Activated CD4-positive, alpha-beta T cell treated with anti-CD3 and anti-CD28 coated beads, Interleukin-2, Interleukin-6, amounts not matched to agents 100 ng/mL and 50 ng/mL, durations not matched to agents 16 hours and 8 hours (primary cell): ENCODE measurements around the gene MYO1E.
"Not testable (repeated sequence)": the region's sequence is repeated elsewhere in the genome, so short reads cannot be mapped to it uniquely, and the experiment has no call there.

ENCODE experiments used
- DNase-seq: peaks from one replicate; pipeline ENCODE4 v3.0.0-alpha.2; 2020

MYO1E gene

GRCh38 chr15:59157840-59158700 lies 214.6 kb downstream of the MYO1E start:
- no peak for DNase-seq

- DNase-seq, result no peak
Measured at GRCh38 chr15:59157396-59157795, 215.3 kb downstream of the MYO1E start.

- no peak for DNase-seq
Measured at GRCh38 chr15:59155431-59155830, 217.2 kb downstream of the MYO1E start.

GRCh38 chr15:59154243-59154642 lies 218.4 kb downstream of the MYO1E start:
- no peak for DNase-seq

- no peak for DNase-seq
Measured at GRCh38 chr15:59153466-59153865, 219.2 kb downstream of the MYO1E start.

DNA sequence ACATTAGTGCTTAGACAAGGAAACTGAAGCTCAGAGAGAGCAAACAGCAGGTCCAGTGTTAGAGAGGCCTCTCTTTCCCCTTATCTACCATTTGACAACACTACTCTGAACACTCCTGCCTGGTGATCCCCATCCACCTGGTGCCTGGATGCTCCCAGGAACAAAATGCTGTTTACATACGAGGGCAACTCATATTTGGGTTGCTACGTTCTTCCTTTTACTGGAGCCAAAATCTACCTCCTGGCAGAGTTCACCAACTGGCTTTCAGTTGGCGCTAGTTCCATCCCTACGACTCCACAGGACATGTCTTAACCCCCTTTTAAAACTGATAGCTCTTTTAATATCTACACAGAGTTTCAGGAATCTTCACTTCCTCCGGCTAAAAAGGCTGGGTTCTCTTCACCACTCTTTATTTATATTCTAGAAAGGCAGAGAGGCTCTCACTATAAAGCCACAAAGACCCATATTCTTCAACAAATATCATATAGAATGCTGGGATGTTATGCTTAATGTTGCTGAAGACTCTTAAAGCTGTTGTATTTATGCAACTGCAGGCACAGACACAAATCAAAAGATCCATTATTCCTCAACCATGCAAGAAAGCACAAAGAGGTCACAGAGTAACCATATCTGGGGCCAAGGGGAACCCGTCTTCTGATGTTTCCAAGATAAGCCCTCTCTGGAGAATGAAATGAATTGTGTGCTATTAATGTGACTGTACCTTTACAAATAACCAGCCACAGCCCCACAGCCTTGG lies 219.8 kb downstream of the MYO1E start:
- no peak for DNase-seq

DNA sequence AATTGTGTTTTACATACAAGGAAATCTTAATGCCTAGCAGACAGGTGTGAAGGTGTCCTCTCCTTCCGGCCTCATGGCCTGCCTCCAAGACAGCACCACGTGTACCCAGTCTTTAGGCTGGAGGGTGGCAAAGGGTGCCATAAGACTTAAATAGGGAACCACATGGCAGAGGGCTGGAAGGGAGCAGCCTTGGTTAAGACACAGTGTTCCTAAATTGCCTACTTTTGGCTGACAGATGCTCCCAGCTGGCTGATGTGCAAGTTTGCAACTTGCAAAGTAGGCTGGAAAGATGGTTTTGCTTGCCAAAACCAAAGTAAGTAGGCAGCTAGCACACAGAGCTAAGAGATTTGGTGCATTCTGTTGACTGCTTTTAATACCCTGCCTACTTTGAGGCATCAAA lies 222.5 kb downstream of the MYO1E start:
- no peak for DNase-seq

DNA sequence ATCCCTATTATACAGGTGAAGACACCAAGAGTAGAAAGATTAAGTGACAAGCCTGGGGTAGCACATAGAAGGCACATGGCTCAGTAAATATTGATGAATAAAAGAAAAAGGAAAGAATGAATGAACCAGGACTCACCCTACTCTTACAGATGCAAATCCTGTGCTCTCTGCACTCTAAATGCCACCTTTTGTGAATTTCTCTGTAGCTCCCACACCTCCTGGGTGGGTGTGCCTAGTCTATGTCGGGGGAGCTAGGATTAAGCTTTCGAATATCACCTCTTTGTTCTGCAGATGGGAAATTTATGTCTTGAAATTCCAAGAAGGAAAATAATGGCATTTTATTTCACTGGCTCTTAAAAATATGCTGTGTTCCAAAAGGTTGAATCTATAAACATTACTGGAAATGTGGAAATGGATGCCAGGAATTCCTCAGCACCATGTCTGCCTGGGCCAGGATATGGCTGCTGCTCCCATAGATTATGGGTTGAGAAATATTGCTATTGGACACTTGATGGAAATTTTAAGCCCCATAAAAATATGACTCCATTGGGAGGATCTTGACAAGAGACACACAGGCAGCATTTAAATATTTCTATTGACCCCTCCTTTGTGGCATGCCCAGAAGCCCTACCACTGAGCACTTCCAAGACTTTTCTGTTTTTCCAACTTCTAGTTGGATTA lies 224.4 kb downstream of the MYO1E start:
- DNase-seq, result no peak

DNA sequence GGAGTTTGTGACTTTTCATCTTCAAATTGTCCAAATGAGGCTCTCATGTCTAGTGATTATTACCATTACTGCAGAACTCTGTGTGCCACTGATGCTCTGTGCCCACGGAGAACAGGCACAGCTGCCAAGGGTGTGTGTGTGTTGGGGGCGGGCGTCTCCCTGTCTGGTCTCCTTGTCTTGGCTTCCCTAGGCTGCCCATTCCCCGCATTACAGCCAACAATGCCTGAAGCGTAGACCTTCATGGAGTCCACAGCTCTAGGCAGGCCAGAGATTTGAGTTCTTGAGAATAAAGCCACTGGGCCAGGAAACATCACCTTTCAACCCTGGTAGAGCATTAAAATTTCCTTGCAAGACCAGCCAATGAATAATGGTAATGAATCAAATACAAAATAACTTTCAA lies 225.0 kb downstream of the MYO1E start:
- DNase-seq, result no peak

DNA sequence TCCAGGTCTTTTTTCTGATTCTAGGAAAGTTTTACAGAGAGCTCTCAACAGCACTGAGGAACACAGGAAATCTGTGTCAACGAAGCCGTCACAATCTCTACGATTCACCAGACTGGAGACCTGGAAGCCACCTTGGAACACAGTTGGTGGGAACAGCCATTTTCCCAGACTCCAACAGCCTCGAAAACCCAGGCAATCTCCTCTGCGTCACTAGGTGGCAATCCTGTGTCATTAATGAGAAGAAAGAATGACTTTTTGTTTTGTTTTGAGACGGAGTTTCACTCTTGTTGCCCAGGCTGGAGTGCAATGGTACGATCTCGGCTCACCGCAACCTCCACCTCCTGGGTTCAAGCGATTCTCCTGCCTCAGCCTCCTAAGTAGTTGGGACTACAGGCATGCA lies 228.1 kb downstream of the MYO1E start:
- not testable (repeated sequence) for DNase-seq

- no peak for DNase-seq
Measured at GRCh38 chr15:59143281-59143680, 229.4 kb downstream of the MYO1E start.

DNA sequence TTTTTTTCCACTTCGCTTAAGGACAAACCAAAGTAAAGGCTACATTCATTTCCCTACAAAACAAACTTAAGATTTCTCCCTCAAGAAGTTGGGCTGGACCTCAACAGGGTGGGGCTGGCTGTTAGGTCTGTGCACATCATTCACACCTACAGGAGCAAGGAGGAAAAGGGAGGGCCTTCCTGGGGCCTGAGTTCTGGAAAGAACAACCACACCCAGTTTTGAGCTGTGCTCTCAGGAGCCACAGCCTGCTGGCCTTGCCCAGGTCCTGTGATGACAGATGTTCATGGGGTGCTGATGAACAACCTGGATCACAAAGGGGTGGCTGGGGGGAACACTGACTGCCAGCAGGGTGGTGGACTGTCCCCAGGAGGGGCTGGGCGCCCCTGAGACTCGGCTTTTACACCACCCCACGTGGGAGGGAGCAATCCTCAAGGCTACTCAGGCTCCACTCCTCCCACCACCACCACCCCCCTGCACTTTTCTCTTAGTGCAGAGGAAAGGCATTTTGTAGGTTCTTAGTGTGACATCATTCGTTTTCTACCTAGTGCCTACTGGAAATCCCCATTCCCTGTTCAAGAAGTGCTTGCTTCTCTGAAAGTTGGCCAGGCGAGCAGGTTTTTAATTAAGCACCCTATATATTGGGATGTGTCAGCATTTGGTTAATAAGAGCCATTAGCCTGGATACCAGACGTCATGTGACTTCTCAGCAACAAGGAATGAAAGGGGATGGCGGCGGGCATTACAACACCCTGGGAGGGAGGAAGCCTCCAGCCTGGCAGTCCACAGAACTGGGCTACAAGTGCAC lies 232.0 kb downstream of the MYO1E start:
- DNase-seq, result no peak

DNA sequence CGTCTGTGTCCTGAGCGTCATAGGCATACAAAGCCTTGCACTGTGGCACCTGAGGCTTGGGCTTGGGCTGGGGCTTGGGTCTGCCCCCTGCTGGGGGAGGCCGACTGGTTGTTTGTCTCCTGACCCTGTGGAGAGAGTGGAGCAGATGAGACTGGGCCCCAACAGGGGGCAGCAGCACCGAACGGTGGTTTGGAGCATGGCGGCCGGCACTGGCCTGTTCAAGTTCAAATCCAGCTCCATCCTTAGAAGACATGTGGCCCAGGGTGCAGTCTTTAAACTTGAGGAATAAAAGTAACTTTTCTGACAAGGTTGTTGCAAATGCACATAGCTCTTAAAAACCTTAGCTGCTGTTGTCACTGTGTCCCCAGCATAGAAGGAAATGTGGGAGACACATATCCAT lies 234.4 kb downstream of the MYO1E start:
- peak; percentile 62 for DNase-seq

DNA sequence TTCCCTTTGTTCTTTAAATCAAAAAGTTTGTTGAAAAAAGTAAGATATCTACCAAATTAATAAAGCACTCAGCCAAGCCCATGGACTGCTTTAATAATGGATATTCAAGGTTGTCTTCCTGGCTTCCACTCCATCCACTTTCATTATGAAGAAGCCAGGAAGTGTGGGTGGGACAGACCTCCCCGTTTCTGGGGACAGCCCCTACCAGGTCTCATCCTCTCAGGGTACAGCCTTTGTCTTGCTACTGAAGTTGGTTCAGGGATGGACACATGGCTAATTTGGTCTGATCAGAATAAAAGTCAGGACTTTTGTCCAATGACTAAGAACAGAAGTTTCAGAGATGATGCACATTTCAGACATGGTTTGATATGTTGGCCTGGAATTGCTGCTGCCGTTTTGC lies 235.1 kb downstream of the MYO1E start:
- DNase-seq, result peak; percentile 33

DNA sequence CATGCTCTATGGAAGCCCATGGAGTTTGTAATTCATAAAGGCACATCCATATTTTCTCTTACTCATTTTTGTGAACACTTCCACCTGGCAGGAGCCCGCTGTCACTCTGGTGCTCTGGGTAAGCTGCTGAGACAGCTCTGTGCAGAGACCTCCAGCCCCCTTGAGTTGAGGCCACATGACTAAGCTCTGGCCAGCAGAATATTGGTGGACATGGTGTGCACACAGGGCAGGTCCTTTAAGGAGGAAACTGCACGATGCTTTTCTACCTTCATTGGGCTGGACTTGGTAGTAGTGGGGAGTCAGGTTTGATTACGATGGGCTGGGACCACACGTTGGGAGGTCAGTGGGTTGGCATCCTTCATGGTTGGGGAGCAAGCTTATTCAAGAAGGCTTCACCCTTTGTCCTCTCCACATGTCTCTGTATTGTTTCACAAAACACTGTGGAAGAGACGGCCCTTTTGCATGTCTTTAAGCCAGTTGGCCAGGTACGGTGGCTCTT lies 238.7 kb downstream of the MYO1E start:
- DNase-seq, result no peak

GRCh38 chr15:59131969-59132562 lies 240.6 kb downstream of the MYO1E start:
- DNase-seq, result no peak

- DNase-seq, result no peak
Measured at GRCh38 chr15:59131456-59131855, 241.2 kb downstream of the MYO1E start.

DNA sequence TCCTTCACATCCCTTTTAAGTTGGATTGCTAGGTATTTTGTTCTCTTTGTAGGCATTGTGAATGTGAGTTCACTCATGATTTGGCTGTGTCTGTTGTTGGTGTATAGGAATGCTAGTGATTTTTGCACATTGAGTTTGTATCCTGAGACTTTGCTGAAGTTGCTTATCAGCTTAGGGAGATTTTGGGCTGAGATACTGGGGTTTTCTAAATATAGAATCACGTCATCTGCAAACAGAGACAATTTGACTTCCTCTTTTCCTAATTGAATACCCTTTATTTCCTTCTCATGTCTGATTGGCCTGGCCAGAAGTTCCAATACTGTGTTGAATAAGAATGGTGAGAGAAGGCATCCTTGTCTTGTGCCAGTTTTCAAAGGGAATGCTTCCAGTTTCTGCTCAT lies 245.4 kb downstream of the MYO1E start:
- DNase-seq, result not testable (repeated sequence)

DNA sequence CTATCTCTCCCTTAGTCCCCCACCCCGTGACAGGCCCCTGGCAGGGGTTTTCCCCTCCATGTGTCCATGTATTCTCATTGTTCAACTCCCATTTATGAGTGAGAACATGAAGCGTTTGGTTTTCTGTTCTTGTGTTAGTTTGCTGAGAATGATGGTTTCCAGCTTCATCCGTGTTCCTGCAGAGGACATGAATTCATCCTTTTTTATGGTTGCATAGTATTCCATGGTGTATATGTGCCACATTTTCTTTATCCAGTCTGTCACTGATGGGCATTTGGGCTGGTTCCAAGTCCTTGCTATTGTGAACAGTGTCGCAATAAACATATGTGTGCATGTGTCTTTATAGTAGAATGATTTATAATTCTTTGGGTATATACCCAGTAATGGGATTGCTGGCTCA lies 247.0 kb downstream of the MYO1E start:
- not testable (repeated sequence) for DNase-seq

DNA sequence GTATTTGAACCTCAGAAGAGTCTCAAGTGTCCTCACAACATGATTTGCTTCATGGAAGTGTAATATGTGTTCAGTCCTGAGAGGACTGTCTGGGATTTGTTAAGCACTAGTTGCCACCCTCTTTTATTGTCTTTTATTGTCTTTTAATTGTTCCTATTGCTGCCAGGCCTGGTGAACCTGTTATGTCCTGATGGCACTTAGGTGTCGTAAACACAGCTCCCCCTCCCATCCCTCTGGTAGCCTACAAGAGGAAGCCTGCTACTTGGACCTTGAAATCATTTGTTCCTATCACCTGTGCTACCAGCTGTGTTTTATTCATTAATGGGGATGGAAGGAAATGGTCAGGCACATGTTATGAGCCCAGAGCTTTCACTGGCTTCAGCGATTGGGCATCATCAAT lies 248.4 kb downstream of the MYO1E start:
- no peak for DNase-seq

DNA sequence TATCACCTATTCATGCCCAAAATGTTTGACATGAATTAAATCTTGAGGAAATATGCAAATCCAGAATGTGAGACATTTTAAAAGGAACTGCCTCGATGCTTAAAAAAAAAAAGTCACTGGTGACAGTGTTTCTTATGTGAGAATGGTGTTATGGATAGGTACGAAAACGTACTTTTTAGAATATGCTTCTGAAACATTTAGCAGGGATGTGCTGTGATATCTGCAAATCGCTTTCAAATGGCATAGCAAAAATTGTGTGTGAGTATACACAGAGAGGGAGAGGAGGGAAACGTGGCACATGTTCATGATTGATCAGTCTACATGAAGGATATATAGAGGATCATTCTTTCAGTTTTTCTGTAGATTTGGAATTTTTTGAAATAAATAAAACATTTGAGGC lies 251.7 kb downstream of the MYO1E start:
- no peak for DNase-seq

DNA sequence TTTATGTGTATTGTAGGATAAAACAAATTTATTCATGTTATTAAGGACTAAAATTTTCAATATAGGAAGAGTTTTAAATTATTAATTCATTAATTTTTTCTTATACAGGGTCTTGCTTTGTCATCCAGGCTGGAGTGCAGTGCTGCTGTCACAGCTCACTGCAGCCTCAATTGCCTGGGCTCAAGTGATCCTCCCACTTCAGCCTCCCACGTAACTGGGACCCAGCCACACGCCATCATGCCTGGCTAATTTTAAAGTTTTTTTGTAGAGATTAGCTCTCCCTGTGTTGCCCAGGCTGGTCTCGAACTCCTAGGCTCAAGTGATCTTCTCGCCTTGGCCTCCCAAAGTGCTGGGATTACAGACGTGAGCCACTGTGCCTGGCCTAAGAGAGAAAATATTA lies 253.0 kb downstream of the MYO1E start:
- no peak for DNase-seq
